HEK293 (cell line): ENCODE data around the gene LAG3.
A peak's percentile ranks its signal among the peaks of the same experiment; 100 is the strongest.

Source experiments
- CTCF ChIA-PET: fragments of 350-600 bp; formaldehyde crosslinking; extraction: SDS; loops from one replicate; lab custom pipeline; 2021; ENCODE audit warnings: antibody characterized with exemption; lab: Yijun Ruan, JAX
- POLR2A ChIA-PET: fragments of 300-600 bp; formaldehyde crosslinking; extraction: SDS; loops from one replicate; lab custom pipeline; 2020; ENCODE audit warnings: antibody characterized with exemption, inconsistent platforms; lab: Yijun Ruan, JAX
- H3K27ac ChIP-seq: fragments of 200-500 bp; sonication (Bioruptor generic); 2 replicates; pipeline ENCODE4 v1.5.1; 2014; ENCODE audit warnings: low read depth, low read length, control low read depth, inconsistent platforms; ENCODE audit errors: extremely low read depth
- H3K36me3 ChIP-seq, 2 experiments: fragments of 200-500 bp in 1 of 2; sonication (Bioruptor generic) in 1 of 2; 1 replicate in 1 of 2; 2 replicates in 1 of 2; pipeline ENCODE4 v1.5.1; 2014 to 2017; ENCODE audit warnings: inconsistent platforms in 2 of 2, low read length in 2 of 2; ENCODE audit not compliant: control insufficient read depth in 2 of 2, insufficient read depth in 1 of 2
- H3K4me1 ChIP-seq: fragments of 200-500 bp; sonication (Bioruptor generic); 2 replicates; pipeline ENCODE4 v1.5.1; 2014; ENCODE audit warnings: mild to moderate bottlenecking, low read length, inconsistent platforms; ENCODE audit not compliant: control insufficient read depth, insufficient read depth
- H3K4me3 ChIP-seq: 2 replicates; pipeline ENCODE4 v1.5.1; 2011; ENCODE audit warnings: low read depth, mild to moderate bottlenecking, control low read depth, low read length, moderate library complexity
- H3K9me3 ChIP-seq: fragments of 200-500 bp; sonication (Bioruptor generic); 2 replicates; pipeline ENCODE4 v1.5.1; 2014; ENCODE audit warnings: low read depth, low read length, inconsistent platforms; ENCODE audit not compliant: control insufficient read depth, insufficient read depth
- IKZF3 ChIP-seq: fragments of 450-650 bp; IDR thresholded peaks from 2 replicates; pipeline ENCODE4 v1.5.0; 2018; ENCODE audit warnings: missing biosample characterization, mild to moderate bottlenecking, missing genetic modification characterization, moderate library complexity
- INSM2 ChIP-seq: fragments of 450-650 bp; formaldehyde crosslinking; IDR thresholded peaks from 2 replicates; pipeline ENCODE4 v1.5.1; 2016; ENCODE audit warnings: missing biosample characterization, missing genetic modification characterization
- MZF1 ChIP-seq: fragments of 450-650 bp; formaldehyde crosslinking; IDR thresholded peaks from 2 replicates; pipeline ENCODE4 v1.5.1; 2017; ENCODE audit warnings: missing biosample characterization, missing genetic modification characterization, borderline replicate concordance
- RBAK ChIP-seq: fragments of 450-650 bp; formaldehyde crosslinking; IDR thresholded peaks from 2 replicates; pipeline ENCODE4 v1.5.1; 2016; ENCODE audit warnings: missing biosample characterization, missing genetic modification characterization
- REST ChIP-seq: fragments of 450-650 bp; formaldehyde crosslinking; IDR thresholded peaks from 2 replicates; pipeline ENCODE4 v1.5.1; 2016; ENCODE audit warnings: missing biosample characterization, missing genetic modification characterization
- SALL2 ChIP-seq: fragments of 450-650 bp; formaldehyde crosslinking; IDR thresholded peaks from 2 replicates; pipeline ENCODE4 v1.5.0; 2017; ENCODE audit warnings: missing biosample characterization, mild to moderate bottlenecking, missing genetic modification characterization, borderline replicate concordance
- WT1 ChIP-seq: fragments of 450-650 bp; formaldehyde crosslinking; IDR thresholded peaks from 2 replicates; pipeline ENCODE4 v1.5.1; 2016; ENCODE audit warnings: missing biosample characterization, missing genetic modification characterization
- YY2 ChIP-seq: fragments of 450-650 bp; formaldehyde crosslinking; IDR thresholded peaks from 2 replicates; pipeline ENCODE4 v1.5.1; 2016; ENCODE audit warnings: missing biosample characterization, missing genetic modification characterization
- ZBTB17 ChIP-seq: fragments of 450-650 bp; formaldehyde crosslinking; IDR thresholded peaks from 2 replicates; pipeline ENCODE4 v1.5.1; 2016; ENCODE audit warnings: missing biosample characterization, missing genetic modification characterization
- ZBTB20 ChIP-seq: fragments of 450-650 bp; formaldehyde crosslinking; IDR thresholded peaks from 2 replicates; pipeline ENCODE4 v1.5.1; 2016; ENCODE audit warnings: missing biosample characterization, missing genetic modification characterization
- ZBTB48 ChIP-seq: fragments of 450-650 bp; formaldehyde crosslinking; IDR thresholded peaks from 2 replicates; pipeline ENCODE4 v1.5.1; 2016; ENCODE audit warnings: missing biosample characterization, missing genetic modification characterization
- ZNF10 ChIP-seq: fragments of 450-650 bp; formaldehyde crosslinking; IDR thresholded peaks from 2 replicates; pipeline ENCODE4 v1.5.1; 2017; ENCODE audit warnings: missing biosample characterization, missing genetic modification characterization
- ZNF18 ChIP-seq: fragments of 450-650 bp; formaldehyde crosslinking; IDR thresholded peaks from 2 replicates; pipeline ENCODE4 v1.5.1; 2016; ENCODE audit warnings: missing biosample characterization, missing genetic modification characterization
- ZNF23 ChIP-seq: fragments of 450-650 bp; formaldehyde crosslinking; IDR thresholded peaks from 2 replicates; pipeline ENCODE4 v1.5.1; 2016; ENCODE audit warnings: missing biosample characterization, missing genetic modification characterization, borderline replicate concordance
- ZNF26 ChIP-seq: fragments of 450-650 bp; formaldehyde crosslinking; IDR thresholded peaks from 2 replicates; pipeline ENCODE4 v1.5.1; 2016; ENCODE audit warnings: missing biosample characterization, missing genetic modification characterization
- ZNF394 ChIP-seq: fragments of 450-650 bp; formaldehyde crosslinking; IDR thresholded peaks from 2 replicates; pipeline ENCODE4 v1.5.1; 2016; ENCODE audit warnings: missing biosample characterization, missing genetic modification characterization, mild to moderate bottlenecking, moderate library complexity, borderline replicate concordance
- ZNF423 ChIP-seq: fragments of 450-650 bp; formaldehyde crosslinking; IDR thresholded peaks from 2 replicates; pipeline ENCODE4 v1.5.1; 2016; ENCODE audit warnings: missing biosample characterization, missing genetic modification characterization
- ZNF501 ChIP-seq: fragments of 450-650 bp; formaldehyde crosslinking; IDR thresholded peaks from 2 replicates; pipeline ENCODE4 v1.5.1; 2016; ENCODE audit warnings: missing biosample characterization, missing genetic modification characterization
- ZNF561 ChIP-seq: fragments of 450-650 bp; IDR thresholded peaks from 2 replicates; pipeline ENCODE4 v1.5.1; 2018; ENCODE audit warnings: missing biosample characterization, missing genetic modification characterization, borderline replicate concordance
- ZNF664 ChIP-seq: fragments of 450-650 bp; formaldehyde crosslinking; IDR thresholded peaks from 2 replicates; pipeline ENCODE4 v1.5.1; 2016; ENCODE audit warnings: missing biosample characterization, missing genetic modification characterization
- ZNF777 ChIP-seq: fragments of 450-650 bp; formaldehyde crosslinking; IDR thresholded peaks from 2 replicates; pipeline ENCODE4 v1.5.1; 2017; ENCODE audit warnings: missing biosample characterization, missing genetic modification characterization, borderline replicate concordance
- ZSCAN18 ChIP-seq: fragments of 450-650 bp; formaldehyde crosslinking; IDR thresholded peaks from 2 replicates; pipeline ENCODE4 v1.5.1; 2016; ENCODE audit warnings: missing biosample characterization, missing genetic modification characterization
- ZSCAN30 ChIP-seq: fragments of 450-650 bp; IDR thresholded peaks from 2 replicates; pipeline ENCODE4 v1.5.1; 2018; ENCODE audit warnings: missing biosample characterization, mild to moderate bottlenecking, missing genetic modification characterization, moderate library complexity

The LAG3 gene

GRCh38 chr12:6765634-6766581 is 6.4 kb upstream of the LAG3 start, which contains the start of gene PTMS (continued):
- TF ChIP-seq ZNF26 (tag by site-specific recombination) = no peak
- 0 out of 2 replicates have a peak, but pooled peaks have one; percentile 1 for TF ChIP-seq INSM2
- TF ChIP-seq WT1 (tag by site-specific recombination) = peak; percentile 97
- TF ChIP-seq ZSCAN18 (tag by site-specific recombination) = no peak
- peak; percentile 47 for TF ChIP-seq ZBTB17 (tag by site-specific recombination)
- TF ChIP-seq ZNF664 (tag by site-specific recombination) = no peak
- TF ChIP-seq SALL2 = no peak
- TF ChIP-seq ZBTB48 (tag by site-specific recombination) = peak; percentile 71
- TF ChIP-seq, all 188 proteins: peak for 65

- Histone ChIP-seq H3K4me1 (peaks cover 34% of the 10 kb centered on the region), H3K27ac (peak overlapping the region; percentile 92), H3K4me3 (peak overlapping the region; percentile 77), H3K36me3 (peaks cover 11 to 24% of the 10 kb centered on the region in 2 experiments; a peak in 2 of 3 replicates), H3K9me3 (no peaks in the 10 kb centered on the region)
- ChIA-PET POLR2A (interaction anchor here (0.6 to 3.9 kb wide), 31 partner anchors 9 to 249 kb away, joined by 3 to 79 read pairs (median 5); partner anchors contain the start of genes C12orf57, CDCA3, COPS7A and GAPDH), CTCF (interaction anchor here (0.6 to 7.8 kb wide), 21 partner anchors 8 to 1167 kb away, joined by 3 to 140 read pairs (median 3); partner anchors contain the start of genes COPS7A, MLF2, P3H3 and USP5)
- TF ChIP-seq IKZF3 (tag by site-specific recombination) (0 out of 2 replicates have a peak, but pooled peaks have one; percentile 35), ZSCAN30 (tag by site-specific recombination) (no peak), ZNF423 (0 out of 2 replicates have a peak, but pooled peaks have one; percentile 18), ZNF561 (tag by site-specific recombination) (0 out of 2 replicates have a peak, but pooled peaks have one; percentile 56), ZBTB20 (tag by site-specific recombination) (peak; percentile 73), ZNF10 (tag by site-specific recombination) (no peak), ZNF18 (tag by site-specific recombination) (peak; percentile 31; the same call in 1 of the 2 replicates), ZNF394 (tag by site-specific recombination) (peak; percentile 48; the same call in 1 of the 2 replicates), REST (tag by site-specific recombination) (no peak), RBAK (tag by site-specific recombination) (no peak), ZNF501 (tag by site-specific recombination) (peak; percentile 71), YY2 (tag by site-specific recombination) (no peak), MZF1 (tag by site-specific recombination) (0 out of 2 replicates have a peak, but pooled peaks have one; percentile 17), ZNF777 (peak; percentile 82; the same call in 1 of the 2 replicates), ZNF23 (tag by site-specific recombination) (no peak)
Observed at GRCh38 chr12:6766651-6767349, 5.5 kb upstream of the LAG3 start.
